ENCODE results near the gene BANF2.

DNA sequence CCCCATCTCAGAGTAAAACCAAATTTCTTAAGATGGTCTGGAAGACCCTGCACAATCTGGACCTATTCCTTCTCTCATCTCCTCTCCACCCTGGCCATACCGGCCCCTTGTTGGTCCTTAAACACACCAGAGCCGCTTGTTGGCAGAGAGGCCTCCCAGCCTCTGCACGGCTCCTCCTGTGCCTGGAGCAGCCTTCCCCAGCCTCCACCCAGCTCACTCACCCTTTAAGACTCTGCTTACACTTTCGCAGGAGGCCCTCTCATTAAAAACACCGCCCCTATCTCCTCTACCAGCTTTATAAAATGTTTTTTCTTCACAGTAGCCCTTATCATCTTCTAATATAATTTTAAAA, 49.8 kb downstream of the BANF2 start:
- TF ChIP-seq, protein P1, sequence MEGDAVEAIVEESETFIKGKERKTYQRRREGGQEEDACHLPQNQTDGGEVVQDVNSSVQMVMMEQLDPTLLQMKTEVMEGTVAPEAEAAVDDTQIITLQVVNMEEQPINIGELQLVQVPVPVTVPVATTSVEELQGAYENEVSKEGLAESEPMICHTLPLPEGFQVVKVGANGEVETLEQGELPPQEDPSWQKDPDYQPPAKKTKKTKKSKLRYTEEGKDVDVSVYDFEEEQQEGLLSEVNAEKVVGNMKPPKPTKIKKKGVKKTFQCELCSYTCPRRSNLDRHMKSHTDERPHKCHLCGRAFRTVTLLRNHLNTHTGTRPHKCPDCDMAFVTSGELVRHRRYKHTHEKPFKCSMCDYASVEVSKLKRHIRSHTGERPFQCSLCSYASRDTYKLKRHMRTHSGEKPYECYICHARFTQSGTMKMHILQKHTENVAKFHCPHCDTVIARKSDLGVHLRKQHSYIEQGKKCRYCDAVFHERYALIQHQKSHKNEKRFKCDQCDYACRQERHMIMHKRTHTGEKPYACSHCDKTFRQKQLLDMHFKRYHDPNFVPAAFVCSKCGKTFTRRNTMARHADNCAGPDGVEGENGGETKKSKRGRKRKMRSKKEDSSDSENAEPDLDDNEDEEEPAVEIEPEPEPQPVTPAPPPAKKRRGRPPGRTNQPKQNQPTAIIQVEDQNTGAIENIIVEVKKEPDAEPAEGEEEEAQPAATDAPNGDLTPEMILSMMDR (IDR thresholded peaks at IDR 0.05) = no peak
- TF ChIP-seq EP300 (IDR thresholded peaks at IDR 0.05) = no peak

Data from ovary (tissue), 3 donors.